ENCODE measurements around the gene TMBIM4.

GRCh38 chr12:66217342-66217917 is 47.6 kb upstream of the TMBIM4 start:
- no peak for TF ChIP-seq CTCF (IDR thresholded peaks at IDR 0.05)
- no peak for TF ChIP-seq POLR2A (IDR thresholded peaks at IDR 0.05)

Data from prostate gland (tissue), 2 donors.